Posterior vena cava (tissue), 2 donors: ENCODE measurements around the gene ESRRB. TPM values are rescaled to one million over a fixed set of nuclear protein-coding genes. Genes with fewer than 3 reads are reported as not detected.
A peak's percentile ranks its signal among the peaks of the same experiment; 100 is the strongest.

Source experiments
- DNase-seq: peaks from one replicate; pipeline ENCODE4 v3.0.0-alpha.2; 2020; ENCODE audit warnings: low spot score
- intact Hi-C, 2 donors: fragments of 100-400 bp; cut with DNase I; formaldehyde crosslinking; loops; one replicate each; pipeline versions ENCODE4 v1.14.1 to v1.14.2; 2022 to 2023
- total RNA-seq, 2 donors: library from RNA; stranded (reverse); fragmentation: NEBNext Ultra II Directional; extraction: Animal tissue kit (Norgen Biotek cat#: 25700); gene quantifications; one replicate each; pipeline ENCODE4 v1.2.1, GENCODE V29; 2021
- donor health status: DM: yes; HTN: yes; CAD: no.
- donor health status: DM: yes; HTN: yes; CAD: no.

ESRRB gene
- total RNA-seq, 2 donors from 2014 or later = 0.60 to 0.95 TPM

DNA sequence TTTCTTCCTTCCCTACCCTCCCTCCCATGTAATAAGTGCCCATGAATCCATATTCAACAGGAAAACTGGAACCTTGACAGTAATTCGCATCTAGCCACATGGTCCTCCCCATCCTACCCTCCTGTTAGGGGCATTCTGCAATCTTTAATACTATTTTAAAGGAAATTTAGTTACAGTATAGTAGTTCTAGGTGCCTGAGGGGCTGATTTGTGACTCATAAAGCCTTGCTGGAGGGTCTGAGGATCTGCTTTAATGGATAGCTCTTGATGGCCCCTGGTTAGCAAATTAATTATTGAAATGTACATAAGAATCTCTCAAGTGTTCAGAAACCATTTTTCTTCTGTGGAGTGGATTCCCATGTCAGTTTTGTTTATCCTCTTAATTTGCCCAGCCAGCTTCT, 54.1 kb downstream of the ESRRB start:
- DNase-seq = no peak
- intact Hi-C loops = no loop called here

DNA sequence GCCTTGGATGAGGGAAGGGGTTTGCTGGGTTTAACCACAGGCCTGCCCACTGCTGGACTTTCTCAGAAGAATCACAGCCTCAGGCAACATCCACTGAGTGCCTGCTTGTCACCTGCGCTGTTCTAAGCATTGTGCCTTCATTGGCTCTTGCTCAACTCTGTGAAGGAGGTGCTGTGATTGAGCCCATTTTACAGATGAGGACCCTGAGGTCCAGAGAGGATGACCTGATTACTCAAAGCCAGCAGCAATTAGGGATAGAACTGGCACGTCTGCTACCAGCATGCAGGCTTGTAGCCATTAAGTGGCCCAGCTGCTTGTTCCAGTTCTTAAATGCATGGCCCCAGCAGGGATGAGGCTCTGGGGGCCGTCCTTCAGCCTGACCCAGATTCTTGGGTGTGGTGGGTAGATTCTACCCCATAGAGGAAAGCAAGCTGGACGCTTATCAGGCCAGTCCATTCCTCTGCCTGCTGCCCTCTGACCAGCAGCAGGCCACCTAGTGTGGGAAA, 54.6 kb downstream of the ESRRB start:
- intact Hi-C loops = no loop called here
- no peak for DNase-seq

GRCh38 chr14:76431538-76431937, 55.6 kb downstream of the ESRRB start:
- intact Hi-C loops = no loop called here
- no peak for DNase-seq

DNA sequence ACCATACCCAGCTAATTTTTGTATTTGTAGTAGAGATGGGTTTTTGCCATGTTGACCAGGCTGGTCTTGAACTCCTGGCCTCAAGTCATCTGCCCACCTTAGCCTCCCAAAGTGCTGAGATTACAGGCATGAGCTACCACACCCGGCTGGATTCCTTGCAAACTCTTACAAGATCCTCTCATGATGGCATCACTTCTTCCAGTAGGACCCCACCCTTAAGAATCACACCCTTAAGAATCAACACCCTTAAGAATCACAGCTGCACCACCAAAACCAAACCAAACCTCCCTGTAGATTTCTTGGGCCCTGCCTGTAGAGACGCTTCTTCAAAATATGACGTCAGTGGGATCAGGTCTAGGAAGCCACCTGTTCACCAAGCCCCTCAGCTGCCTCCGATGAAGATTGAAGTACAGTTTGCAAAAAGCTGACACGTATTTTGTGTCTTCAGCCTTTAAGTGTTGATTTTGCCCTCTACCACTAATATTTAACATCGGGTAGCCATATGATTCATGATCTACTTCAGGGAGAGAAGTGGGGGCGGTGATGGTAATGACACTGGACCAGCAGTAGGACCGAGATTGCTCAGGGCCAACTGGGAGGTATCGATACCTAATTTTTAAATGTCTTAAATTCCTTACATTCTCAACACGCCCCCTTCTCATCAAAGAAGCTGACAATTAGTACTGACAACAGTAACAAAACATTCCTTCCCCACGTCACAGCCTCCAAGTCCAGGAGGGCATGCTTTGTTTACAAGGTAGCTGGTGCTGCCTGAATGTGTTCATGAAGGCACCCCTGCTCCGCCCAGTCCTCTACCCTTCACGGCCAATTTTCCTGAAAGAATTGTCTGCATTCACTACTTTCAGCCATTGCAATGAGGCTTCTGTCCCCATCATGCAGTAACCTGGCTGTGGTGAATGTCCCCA, 57.2 kb downstream of the ESRRB start:
- intact Hi-C loops = no loop called here
- no peak for DNase-seq

GRCh38 chr14:76434220-76434619, 58.3 kb downstream of the ESRRB start:
- intact Hi-C loops = no loop called here
- no peak for DNase-seq

DNA sequence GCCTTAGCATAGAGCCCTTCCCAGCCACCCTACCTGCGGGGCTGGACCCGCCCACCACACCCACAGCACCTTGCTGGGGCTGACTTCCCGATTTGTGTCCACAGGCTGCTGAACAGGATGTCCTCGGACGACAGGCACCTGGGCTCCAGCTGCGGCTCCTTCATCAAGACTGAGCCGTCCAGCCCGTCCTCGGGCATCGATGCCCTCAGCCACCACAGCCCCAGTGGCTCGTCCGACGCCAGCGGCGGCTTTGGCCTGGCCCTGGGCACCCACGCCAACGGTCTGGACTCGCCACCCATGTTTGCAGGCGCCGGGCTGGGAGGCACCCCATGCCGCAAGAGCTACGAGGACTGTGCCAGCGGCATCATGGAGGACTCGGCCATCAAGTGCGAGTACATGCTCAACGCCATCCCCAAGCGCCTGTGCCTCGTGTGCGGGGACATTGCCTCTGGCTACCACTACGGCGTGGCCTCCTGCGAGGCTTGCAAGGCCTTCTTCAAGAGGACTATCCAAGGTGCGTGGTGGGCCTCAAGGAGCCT, 63.4 kb downstream of the ESRRB start:
- no peak for DNase-seq

DNA sequence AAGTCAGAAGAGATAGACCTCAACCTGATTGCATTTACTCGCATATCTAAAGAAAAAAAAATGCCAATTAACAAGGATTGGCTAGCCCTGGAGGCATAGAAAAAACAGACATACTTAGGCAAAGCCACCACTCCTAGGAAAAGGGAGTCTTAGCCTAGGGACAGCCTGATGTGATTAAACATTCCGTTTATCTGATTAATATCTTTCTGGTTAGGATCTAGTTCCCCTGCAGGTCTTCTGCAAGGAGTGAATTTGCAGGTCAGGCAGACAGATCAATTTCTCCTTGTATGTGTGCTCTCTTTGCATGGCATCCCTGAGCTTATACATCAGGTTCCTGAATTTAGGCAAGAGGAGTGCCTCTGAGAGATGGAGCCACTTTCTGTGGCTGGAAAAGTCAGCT, 70.5 kb downstream of the ESRRB start:
- DNase-seq = no peak
- intact Hi-C loops = no loop called here

More for the DNA sequence above, 63.4 kb downstream of the ESRRB start:
- intact Hi-C loops = loop anchor here in 1 of 2 donors (1.0 kb wide), 1 partner anchor 13 kb away; no protein-coding TSS in a partner anchor

- intact Hi-C loops = no loop called here
Observed at GRCh38 chr14:76446921-76447320, 71.0 kb downstream of the ESRRB start.

DNA sequence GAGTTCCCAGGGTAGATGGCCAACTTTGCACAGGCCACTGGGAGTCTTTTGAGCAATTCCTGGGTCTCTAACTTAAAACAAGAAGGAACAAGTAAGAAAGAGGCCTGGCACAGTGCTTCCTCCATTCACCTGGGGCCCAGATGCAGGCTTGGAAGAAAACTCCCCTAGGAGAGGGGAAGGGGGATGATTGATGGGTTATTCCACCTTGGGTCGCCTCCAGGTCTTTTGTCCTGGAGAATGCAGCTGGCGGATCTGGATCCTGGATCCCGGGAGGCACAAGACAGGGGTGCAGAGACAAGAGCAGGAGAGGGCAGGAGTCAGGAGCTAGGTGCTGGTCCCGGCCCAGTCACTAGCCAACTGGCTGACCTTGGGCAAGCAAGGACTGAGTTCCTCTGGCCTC, 74.5 kb downstream of the ESRRB start:
- no peak for DNase-seq
- intact Hi-C loops = loop anchor here in 1 of 2 donors (10.0 kb wide), 1 partner anchor 194 kb away; no protein-coding TSS in a partner anchor

More at GRCh38 chr14:76446921-76447320, 71.0 kb downstream of the ESRRB start:
- DNase-seq = no peak

DNA sequence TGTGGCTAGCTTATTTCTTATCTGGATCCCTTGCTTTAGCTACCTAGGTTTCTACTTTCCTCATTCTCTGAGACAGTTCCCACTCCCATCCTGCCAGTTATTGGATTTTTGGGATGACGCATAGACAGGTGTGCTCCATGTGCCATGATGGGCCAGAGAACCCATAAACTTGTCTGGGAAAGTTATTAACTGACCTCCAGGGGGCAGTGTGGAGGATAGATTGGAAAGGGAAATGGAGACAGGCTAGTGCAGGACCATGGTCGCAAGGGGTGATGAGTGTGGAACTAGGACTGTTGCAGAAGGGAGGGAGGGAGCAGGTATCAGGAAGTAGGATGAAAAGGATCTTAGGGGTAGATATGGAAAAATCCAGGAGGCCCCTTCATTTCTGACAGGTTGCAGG, 80.3 kb downstream of the ESRRB start:
- intact Hi-C loops = loop anchor here in 1 of 2 donors (10.0 kb wide), 1 partner anchor 189 kb away; no protein-coding TSS in a partner anchor
- no peak for DNase-seq

DNA sequence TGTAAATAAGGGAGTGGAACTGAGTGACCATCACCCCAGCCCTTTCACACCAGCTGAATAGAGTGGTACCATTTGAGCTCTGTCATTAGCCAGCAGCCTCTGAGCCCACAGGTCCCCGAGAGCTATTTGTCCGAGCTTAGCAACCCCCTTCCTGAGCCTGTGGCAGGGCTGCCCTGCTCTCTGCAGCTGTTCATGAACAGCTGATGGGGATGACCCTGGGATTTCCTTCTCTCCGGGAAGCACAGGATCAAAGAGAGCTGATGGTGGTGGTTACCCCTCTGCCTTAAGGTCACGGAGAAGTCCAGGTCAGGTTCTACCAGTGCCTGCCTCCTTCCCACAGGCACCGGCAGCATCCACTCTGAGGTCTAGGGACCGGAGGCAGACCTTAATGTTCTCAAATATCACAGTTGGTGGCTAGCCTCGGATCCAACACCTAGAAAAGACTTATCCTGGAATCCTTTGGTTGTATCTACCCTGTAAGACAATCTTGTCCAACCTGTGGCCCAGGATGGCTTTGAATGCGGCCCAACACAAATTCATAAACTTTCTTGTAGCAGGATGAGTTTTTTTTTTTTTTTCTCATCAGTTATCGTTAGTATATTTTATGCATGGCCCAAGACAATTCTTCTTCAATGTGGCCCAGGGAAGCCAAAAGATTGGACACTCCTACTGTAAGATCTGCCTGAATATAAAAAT, 81.1 kb downstream of the ESRRB start:
- DNase-seq = no peak
- intact Hi-C loops = loop anchor here in 1 of 2 donors (10.0 kb wide), 1 partner anchor 188 kb away; no protein-coding TSS in a partner anchor

DNA sequence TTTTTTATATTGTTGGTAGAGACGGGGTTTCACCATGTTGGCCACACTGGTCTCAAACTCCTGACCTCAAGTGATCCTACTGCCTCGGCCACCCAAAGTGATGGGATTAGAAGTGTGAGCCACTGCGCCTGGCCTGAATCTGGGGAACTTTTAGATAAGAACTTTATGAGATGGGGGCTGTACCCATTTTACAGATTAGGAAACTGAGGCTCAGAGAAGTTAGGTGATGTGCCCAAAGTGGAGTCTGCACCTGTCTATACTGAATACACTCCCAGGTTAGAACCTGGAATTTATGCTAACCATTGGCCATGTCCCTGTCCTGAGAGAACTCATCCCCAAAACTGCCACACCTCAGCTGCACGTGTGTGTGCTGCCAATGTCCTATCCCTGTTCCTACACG, 81.9 kb downstream of the ESRRB start:
- intact Hi-C loops = loop anchor here in 1 of 2 donors (10.0 kb wide), 1 partner anchor 187 kb away; no protein-coding TSS in a partner anchor
- DNase-seq = no peak

DNA sequence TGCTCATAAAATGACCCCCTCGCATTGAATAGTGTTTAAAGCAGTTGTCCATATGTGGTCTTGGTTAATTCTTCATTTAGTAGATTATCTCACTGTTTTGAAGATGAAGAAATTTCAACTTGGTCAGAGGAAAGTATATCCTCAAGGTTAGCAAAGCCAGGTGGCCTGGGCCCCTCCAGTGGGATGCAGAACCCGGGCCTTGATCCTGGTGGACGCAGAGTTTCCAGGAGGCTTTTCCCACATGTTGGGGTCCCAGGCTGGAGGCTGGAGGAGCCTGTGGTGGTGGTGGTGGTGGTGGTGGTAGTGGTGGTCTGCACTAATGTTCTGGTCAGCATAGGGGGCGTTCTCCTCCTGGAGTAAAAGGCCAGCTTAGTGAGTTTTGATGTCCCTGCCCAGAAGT, 85.9 kb downstream of the ESRRB start:
- intact Hi-C loops = no loop called here
- peak; percentile 66 for DNase-seq

GRCh38 chr14:76462330-76462729, 86.4 kb downstream of the ESRRB start:
- intact Hi-C loops = no loop called here
- DNase-seq = no peak

DNA sequence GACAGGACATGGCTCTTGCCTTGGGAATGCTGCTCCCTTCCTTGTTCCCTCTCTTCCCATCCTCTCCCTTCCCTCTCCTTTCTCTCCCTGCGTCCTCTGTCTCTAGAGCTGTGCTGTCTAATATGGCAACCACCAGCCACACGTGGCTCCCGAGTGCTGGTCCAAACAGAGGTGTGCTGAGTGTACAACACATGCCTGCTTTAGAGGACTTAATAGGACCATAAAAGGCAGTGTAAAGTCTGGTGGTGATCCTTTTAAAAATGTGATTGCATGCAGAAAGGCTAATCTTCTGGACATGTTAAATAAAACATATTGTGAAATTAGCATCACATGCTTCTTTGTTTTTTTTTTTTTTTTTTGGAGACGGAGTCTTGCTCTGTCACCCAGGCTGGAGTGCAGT, 87.2 kb downstream of the ESRRB start:
- intact Hi-C loops = no loop called here
- no peak for DNase-seq

DNA sequence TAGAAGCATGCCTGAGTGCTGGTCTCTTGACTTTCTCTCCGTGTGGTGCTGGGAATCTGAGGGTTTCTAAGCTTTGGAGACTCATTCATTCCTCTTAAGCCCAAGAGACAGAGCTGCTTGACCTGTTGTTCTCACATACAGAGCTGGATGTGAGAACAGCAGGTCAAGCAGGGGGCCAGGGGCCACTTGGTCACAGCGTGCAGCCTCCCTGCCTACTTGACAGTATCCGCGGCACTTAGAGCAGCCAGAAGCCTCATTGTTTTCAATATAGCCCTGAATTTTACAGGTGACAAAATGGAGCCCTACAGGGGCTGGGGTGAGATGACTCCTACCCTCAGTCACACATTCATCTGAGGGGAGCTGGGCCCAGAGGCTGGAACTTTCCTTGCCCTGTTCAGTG, 88.9 kb downstream of the ESRRB start:
- intact Hi-C loops = no loop called here
- DNase-seq = no peak

DNA sequence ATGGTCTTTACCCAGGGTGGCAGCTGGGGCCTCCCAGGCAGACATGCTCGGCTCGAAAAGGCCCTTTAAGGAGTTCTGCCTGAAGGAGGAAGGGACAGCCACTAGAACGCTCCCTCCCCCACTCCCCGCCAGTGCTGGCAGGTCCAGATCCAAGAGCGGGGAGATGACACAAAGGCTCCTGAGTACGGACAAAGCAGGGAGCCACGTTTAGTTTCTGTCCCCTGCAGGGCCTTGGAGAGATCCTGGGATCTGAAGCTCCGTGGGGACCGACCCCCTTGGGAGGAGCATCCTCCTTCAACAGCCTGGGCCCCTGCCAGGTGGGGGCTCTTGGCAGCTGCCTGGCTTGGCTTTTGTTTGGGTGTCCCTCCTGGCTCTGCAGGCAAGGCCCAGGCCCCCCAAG, 89.7 kb downstream of the ESRRB start:
- intact Hi-C loops = loop anchor here in 1 of 2 donors (2.0 kb wide), 1 partner anchor 35 kb away; no protein-coding TSS in a partner anchor
- no peak for DNase-seq

GRCh38 chr14:76467711-76468155, 91.8 kb downstream of the ESRRB start:
- DNase-seq = peak; percentile 47
- intact Hi-C loops = loop anchor here in 1 of 2 donors (2.0 kb wide), 1 partner anchor 33 kb away; no protein-coding TSS in a partner anchor

GRCh38 chr14:76472199-76472723, 96.3 kb downstream of the ESRRB start:
- intact Hi-C loops = no loop called here
- peak; percentile 14 for DNase-seq
